Stimulated activated CD4-positive, alpha-beta T cell treated with anti-CD3 and anti-CD28 coated beads, Interleukin-4, amount 100 ng/mL, for 24 hours (primary cell): ENCODE data around the gene THRA.

Experiments
- DNase-seq: peaks from one replicate; pipeline ENCODE4 v3.0.0-alpha.2; 2020

Gene THRA

GRCh38 chr17:40087049-40087794 lies 24.5 kb downstream of the THRA start:
- DNase-seq = no peak

- DNase-seq = no peak
Observed at GRCh38 chr17:40087903-40088718, 25.3 kb downstream of the THRA start.

- no peak for DNase-seq
Observed at GRCh38 chr17:40089077-40089895, 26.5 kb downstream of the THRA start.

GRCh38 chr17:40090237-40091119 lies 27.7 kb downstream of the THRA start:
- DNase-seq = no peak

- DNase-seq = no peak
Observed at GRCh38 chr17:40091691-40092397, 29.1 kb downstream of the THRA start.

GRCh38 chr17:40092581-40092980 lies 29.8 kb downstream of the THRA start:
- DNase-seq = no peak

- DNase-seq = no peak
Observed at GRCh38 chr17:40093005-40093579, 30.3 kb downstream of the THRA start.

- DNase-seq = no peak
Observed at GRCh38 chr17:40093580-40094201, 30.9 kb downstream of the THRA start.

GRCh38 chr17:40094874-40095273 lies 32.1 kb downstream of the THRA start:
- DNase-seq = no peak

GRCh38 chr17:40095351-40095943 lies 32.7 kb downstream of the THRA start:
- DNase-seq = no peak

GRCh38 chr17:40095944-40096791 lies 33.4 kb downstream of the THRA start:
- peak; percentile 89 for DNase-seq

GRCh38 chr17:40097087-40097486 lies 34.3 kb downstream of the THRA start:
- no peak for DNase-seq

GRCh38 chr17:40097931-40098845 lies 35.4 kb downstream of the THRA start:
- DNase-seq = no peak

- DNase-seq = peak; percentile 99
Observed at GRCh38 chr17:40098846-40099618, 36.3 kb downstream of the THRA start.

GRCh38 chr17:40099619-40100418 lies 37.1 kb downstream of the THRA start:
- DNase-seq = no peak

- no peak for DNase-seq
Observed at GRCh38 chr17:40100419-40100668, 37.6 kb downstream of the THRA start, which contains the start of gene NR1D1. NR1D1 (minus strand) TSS chr17:40100589; CDS start chr17:40100094, 495 bp downstream.
